SK-N-MC (cell line): ENCODE measurements around the gene DSCAML1.

Experiments
- EZH2 ChIP-seq: fragments of 200-600 bp; sonication (generic); IDR thresholded peaks from one replicate; pipeline ENCODE4 v1.6.1; 2017; ENCODE audit warnings: antibody characterized with exemption
- POLR2AphosphoS5 ChIP-seq: IDR thresholded peaks from 2 replicates; pipeline ENCODE4 v1.6.1; 2012; ENCODE audit warnings: mild to moderate bottlenecking, low read depth, low read length, borderline replicate concordance

- TF ChIP-seq POLR2AphosphoS5, result no peak
- no peak for TF ChIP-seq EZH2
Measured at GRCh38 chr11:117837070-117837776, 40.2 kb upstream of the DSCAML1 start.
